HG03108 (cell line): Measurements from ENCODE around the gene WHRN.

Experiments used
- ATAC-seq: cut with Tn5 transposase; IDR thresholded peaks from one replicate; pipeline ENCODE4 v1.9.1; 2021; ENCODE audit warnings: moderate library complexity; ENCODE audit not compliant: unreplicated experiment

WHRN gene

DNA sequence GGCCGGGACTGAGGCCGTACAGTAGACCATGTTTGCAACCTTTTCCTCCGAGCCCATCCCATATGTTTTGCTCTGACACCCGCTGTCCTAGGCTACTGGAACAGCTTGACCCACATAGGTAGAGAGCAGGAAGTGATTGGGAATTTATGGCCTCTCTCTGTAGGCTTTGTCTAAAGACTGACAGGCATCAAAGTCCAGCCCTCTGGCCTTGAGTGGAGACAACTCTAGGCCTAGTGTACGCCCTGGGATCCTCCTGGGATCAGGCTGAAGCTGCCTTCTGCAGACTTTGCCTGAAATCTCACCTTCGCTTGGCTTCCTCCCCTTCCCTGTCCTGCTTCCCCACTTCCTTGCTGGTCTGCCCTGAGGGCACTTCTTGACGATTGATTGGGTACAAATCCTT is 103.9 kb downstream of the WHRN start:
- ATAC-seq, result no peak

DNA sequence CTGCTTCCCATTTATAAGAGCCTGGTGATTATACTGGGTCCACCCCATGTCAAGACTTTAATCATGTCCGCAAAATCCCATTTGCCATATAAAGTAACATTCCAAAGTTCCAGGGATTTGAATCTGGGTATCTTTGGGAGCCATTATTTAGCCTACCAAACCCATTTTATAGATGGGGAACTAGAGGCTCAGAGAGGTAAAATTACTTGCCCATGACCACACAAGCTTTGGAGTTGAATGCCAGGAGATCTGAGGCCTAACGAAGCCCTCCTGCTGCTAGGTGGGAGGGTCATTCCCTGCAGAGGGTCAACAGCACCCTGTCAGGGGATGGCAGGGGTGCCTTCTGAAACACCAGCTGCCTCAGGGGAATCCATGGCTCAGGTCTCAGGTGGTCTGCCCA is 104.5 kb downstream of the WHRN start:
- no peak for ATAC-seq

DNA sequence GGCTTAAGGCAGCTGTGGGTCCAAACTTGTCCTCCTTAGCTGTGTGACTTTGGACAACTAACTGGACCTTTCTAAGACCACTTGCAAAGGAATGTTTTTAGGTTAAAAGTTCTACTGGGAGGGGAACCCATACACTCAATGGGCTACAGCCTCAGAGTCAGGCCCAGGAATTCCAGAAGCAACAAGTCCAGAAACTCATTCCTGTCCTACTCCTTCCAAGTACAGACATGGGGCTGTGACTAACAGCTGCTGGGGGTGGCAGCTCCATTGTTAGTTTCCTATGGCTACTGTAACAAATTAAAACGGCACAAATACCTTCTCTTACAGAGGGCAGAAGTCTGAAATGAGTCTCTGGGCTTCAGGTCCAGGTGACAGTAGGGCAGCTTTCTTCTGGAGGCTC is 105.1 kb downstream of the WHRN start:
- no peak for ATAC-seq

DNA sequence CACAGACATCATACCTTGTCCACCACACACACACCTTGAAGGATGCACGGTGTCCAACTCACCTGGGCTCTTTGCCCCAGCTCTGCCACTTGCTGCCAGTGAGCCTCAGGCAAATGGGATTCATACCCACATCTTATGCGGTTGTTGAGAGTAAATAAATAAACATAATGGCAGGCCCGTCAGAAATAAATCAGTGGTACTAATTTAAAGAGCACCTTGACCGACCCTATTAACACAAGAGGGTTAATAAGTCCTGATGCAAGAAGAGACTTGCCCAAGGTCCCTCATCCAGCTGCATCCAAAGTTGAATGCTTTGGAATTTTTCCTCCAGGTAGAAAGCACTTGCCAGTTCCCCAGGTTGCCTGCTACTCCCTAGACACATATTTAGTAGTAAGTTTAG is 105.9 kb downstream of the WHRN start:
- ATAC-seq, result no peak

DNA sequence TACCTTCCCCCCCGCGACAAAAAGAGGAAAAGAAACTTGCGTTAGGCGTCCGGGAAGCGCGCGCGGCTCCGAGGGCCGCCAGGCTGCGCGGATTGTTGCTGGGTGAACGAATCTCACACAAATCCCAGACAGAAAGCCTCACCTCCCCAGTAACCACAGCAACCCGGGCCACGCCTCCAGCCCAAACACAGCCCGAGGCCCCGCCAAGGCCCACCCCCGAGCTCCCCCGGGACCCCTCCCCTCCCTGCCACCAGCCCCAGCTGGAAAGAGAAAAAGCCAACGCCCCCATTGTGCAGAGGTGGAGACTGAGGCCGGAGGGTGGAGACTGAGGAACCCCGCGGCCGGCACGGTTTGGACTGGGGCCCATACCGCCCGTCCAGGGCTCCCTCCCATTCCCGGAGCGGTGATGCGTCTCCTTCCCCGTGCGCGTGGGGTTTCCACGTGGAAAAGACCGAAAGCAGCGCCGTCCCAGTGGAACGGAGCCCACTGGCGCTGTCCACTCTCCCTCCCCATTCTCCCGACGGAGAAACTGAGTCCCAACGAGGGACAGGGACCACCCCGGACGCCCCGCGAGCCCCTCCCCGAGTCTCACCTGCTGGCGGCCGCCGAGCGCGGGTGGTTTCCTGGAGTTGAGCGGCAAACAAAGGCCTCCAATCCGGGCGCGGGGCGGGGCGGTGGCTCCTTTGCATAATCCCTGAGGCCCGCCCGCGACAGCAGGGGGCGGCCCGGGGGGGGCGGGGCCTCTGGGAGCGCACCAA is 107.2 kb downstream of the WHRN start:
- ATAC-seq, result peak; percentile 80

DNA sequence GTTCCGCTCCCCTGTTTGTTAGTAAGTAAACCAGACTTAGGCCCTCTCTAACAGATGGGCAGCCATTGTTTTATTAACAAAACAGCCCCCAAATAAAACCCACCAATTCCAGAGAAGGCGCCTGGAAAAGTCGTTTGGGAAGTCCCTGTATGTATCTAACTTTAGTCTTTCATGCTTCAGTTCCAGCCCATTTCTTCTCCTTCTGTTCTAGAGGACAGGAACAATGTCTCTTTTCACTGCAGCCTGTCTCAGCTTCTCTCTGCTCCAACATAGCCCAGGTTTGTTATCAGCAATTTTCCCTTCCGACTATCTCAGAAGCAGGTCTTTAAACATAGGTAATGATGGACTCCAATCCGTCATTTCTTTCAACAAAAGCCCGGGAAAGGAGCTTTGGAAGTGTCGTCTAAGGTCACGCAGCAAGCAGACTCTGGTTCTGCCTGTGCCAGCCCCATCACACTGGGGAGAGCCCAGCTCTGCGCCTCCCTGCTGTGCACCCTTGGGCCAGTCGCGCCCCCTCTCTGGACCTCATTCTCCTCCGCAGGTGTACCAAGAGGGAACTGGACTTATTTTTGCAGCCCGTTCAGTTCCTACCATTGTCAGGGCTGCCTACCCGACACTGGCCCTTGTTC is 107.9 kb downstream of the WHRN start:
- no peak for ATAC-seq

DNA sequence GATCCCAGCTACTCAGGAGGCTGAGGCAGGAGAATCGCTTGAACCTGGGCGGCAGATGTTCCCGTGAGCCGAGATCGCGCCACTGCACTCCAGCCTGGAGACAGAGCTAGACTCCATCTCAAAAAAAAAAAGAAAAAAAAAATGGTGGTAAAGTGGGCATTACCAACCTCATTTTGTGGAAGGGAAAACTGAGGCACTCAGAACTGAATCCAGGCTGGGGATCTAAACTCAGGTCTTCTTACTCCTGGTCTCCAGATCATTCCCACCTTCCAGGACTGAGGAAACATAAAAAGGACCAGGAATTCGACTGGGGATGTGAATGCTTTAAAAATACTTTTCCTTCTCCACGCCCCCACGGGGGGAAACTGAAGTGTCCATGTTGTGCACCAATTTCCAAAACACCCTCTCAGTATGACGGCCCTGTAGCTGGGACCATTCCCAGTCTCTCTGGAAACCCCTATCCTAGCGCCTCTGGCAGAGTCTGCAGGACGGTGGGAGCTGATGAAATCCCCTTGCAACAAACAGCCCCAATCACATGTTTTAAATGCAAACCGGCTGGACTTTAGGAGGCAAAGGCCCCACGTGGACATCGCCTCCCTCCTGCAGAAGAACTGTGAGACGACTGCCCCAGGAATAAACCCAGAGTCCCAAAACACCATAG is 108.6 kb downstream of the WHRN start:
- ATAC-seq, result no peak

DNA sequence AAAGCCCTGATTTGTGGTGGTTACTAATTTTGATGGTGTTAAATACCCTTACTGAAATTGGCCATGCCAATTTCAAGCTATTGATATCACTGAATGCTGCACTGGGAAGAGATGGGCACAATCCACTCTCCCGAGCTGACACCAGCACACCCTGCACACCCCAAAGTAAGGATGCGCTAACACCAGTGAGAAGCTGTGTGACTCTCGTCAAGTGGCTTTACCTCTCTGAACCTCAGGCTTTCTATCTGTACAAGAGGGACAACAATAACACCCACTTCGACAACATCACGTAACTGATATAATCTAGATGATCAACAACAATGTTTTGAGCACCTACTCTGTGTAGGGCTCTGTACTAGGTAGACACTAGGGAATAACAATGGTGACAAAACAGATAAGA is 109.5 kb downstream of the WHRN start:
- no peak for ATAC-seq

DNA sequence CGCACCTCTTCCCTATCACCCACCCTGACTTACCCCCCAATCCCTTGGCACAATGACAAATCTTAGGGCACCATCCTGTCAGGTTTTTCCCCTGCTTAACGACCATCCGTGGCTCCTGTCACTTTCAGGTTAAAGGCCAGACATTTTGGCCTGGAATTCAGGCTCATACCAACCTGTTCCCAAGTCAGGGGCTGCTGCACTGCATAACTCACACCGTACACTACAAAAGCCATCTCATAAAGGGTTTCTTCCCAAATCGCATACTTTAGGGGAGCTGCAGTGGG is 110.0 kb downstream of the WHRN start:
- ATAC-seq, result no peak

DNA sequence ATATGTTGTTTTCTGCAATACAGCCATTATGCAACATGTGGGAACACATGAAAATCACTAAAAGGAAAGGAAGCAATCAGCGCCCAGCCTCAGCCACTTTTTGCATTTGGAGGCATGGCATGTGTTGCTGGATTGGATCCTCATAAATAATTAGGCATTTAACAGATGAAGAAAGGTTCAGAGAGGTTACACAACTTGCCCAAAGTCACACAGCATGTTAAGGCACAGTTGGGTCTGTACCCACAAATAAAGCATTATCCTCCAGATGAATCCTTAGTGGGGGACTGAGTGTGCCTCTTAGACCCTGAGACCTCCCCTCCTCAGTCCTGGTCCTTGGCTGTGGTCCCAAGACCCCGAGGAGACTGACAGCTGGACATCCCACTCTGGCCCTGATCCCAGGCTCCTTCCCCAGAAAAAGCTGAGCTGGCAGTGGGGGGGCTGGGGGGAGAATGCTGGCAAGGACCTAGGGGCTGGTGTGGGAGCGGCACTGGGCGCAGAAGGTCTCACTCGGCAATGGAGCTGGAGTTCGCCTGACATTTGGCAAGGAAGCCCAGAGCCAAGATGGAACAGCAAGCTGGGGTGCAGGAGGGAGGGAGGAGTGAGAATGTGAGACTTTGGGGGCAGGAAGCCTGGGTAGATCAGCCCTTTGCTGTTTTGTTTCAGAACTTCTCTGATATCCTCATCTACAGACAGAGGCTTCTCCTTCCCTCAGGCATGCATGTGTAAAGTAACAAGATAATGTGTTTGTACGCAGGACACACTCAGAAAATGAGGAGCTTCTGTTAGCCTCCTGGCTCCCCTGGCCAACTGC is 110.5 kb downstream of the WHRN start:
- no peak for ATAC-seq

DNA sequence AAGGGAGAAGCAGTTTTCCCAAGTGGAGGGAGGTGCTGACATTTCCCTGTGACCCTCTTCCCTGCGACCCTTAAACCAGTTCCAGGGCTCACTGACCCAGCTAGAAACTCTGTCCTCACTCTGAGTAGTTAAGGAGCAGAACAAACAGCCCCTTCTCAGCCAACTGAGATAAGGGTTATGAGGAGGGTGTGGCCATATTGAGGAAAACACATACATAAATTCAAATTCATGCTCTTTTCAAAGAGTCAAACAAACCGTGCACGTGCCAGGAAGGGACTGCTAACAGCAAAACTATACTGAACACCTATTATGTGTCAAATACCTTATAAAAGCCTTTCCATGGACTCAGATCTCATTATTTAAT is 112.5 kb downstream of the WHRN start:
- ATAC-seq, result no peak

DNA sequence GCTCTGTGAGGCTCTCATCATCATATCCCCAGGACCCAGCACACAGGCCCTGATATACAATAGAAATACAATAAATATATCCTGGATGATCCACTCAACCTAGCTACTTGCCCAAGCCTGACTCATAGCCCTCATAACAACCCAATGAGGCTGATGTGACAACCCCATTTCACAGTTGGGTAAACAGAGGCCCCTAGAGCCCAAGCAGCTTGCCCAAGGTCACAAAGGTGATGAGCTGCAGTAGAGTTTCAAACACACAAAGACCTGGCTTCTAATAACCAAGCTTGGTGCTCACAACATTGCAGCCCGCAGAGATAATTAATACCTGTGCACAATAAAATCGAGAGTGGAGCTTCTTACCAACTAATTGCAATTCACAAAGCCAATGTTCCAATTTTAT is 114.3 kb downstream of the WHRN start:
- no peak for ATAC-seq

DNA sequence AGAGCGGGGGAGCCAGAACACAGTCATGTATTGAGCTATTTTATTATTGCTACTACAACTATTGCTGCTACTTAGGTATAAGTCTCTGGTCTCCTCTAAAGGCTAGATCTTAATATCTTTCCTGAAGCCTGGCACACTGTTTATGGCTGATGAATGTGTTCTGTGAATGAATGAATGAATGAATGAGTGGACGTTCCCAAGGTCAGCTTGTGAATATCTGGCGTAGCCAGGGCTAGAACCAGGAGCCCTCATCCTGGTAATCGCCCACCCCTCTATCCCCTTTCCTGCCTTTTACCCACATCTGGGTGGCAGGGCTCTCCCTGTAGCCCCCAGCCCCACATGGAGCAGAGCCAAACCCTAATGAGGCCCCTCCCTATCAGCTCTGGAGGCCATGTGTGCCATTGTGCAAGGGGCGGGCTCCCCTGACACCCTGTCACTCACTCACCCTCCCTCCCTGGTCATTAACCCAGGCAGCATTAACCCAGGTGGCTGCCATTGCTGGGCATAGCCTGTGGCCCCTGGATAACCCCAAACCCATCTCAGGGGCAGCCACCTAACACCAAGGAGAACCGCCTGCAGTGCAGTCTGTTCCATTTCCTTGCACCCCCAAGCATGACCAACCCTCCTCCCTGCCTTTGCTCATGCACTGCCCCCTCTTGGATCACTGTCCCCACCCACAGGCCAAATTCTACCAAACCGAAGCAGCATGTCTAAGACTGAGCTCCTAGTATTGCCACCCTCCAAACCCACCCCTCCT is 115.5 kb downstream of the WHRN start:
- ATAC-seq, result no peak

DNA sequence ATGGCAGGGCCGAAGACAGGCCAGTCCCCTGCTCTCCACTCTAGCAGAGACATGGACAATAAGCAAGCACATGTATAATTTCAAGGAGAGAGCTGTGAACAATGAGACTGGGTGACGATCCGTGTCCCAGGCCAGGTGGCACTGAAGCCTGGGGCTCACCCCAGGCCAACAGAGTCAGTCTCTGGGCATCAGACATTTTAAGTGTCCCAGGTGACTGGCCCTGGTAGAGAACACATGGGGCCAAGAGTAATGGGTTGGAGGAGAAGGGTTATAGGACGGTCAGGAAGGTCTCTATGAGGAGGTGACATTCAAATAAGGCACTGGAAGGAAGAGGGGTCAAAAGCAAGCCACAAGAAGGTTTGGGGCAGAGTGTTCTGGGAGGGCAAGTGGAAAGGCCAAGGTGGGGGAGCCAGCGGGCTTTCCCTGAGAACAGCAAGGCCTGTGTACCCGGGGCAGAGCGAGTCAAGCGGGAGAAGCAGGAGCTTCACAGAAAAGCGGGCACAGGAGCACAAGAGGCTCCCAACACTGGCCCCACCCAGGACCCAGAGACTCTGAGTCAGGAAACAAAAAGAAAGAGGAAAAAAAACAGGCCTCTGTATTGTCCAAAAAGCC is 116.4 kb downstream of the WHRN start:
- no peak for ATAC-seq

DNA sequence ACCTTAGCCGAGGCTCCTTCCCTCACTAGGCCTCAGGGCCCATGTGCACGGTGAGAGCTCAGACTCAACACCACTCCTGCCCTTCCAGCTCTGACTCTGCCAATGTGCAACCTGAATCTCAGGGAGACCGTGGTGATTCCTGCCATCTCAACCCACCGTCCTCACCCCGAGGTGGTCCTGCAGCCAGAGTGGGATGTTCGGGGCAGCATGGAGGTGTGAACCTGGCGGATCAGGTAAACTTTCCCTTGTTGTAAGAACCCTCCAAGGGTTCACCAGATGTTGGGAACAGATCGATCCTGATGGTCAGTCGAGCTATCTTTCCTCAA is 117.0 kb downstream of the WHRN start:
- ATAC-seq, result no peak

DNA sequence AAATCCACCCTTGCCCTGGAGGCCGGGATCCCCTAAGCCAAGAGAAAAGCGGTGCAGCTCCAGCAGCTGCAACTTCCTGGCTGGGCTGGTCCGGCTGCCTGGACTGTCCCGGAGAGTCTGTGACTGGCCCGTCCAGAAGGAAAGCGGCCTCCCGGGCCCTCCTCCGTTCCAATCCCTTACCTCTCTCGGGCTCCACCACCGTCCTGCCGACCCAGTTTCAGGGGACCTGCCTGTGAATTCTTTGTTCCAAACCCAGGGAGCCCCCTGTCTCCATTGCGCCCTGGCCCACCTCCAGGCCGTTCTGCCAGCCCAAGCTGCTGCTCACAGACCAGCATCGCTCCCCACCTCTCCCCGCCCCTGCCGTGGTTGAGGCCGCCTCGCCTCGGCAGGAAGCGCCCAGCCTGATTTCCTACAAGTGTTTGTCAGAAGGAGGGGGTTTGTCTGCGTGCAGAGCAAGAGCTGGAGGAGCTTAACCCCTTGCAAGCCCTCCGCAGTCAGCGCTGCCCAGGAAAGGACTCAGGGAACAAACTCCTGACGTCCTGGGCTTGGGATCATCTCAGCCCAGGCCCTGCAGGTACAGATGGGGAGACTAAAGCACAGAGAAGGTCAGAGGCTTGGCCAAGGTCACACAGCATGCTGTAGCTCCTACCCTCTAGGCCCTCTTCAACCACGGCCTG is 117.5 kb downstream of the WHRN start, which contains the start of gene AKNA:
Gene AKNA (minus strand): TSS at position 303 of the 677 bp plus-strand sequence. CDS start 6,649 bp downstream, outside the sequence.
- peak; percentile 21 for ATAC-seq

DNA sequence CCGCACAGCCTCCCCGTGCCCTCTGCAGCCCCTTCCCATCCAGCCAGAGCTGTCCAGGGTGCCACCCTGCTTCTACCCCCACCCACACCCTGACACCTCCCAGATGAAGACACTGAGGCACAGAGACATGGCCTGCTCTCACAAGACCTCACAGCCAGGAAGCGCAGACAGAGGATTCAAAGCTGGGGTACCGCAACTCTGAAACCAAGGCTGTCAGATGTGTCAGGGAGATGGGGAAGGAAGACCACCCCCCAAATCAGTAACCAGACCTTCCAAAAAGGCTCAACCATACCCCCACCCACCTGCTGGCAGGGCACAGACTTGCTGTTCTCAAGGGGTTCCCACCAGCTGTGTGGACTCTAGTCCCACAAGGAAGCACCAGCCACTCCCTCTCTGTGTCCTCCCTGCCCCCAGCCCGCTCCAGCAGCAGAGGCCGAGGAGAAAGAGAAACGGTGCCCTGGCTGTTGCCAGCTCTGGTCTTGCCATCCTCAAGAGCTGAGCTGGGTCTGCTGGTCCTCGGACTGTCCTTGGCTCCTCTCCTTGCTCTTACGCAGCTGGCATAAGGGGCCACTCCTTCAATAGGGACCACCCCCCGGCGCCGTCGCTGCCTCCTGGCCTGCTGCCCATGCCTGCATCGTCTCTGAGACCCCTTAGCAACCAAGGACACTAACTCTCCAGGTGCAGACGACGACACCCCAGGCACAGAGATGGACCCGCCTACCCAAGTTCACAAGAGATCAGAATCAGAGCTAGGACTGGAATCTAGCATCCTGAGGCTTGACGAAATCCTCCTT is 118.2 kb downstream of the WHRN start:
- no peak for ATAC-seq

DNA sequence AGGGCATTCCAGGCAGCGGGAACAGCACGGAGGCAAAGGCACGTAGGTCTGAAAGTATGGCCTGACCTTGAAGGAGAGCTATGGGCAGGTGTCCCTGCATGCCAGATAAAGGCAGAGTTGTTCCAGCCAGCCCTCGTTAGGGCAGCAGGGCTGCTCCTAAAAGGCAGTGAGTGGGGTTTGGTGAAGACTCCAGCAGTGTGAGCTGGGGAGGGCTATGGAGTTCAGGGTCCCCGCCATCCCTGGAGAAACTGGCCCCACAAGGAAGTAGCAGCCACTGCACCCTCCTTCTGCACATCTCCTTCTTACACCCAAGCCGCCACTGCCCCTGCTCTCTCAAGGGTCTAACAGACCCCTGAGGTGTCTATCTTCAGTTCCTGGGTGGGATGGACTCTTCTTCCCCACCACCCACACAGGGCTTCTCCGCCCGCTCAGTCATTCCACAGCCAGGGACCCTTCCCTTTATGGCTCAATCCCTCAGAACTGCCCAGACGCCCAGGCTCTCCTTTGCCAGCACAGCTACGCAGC is 118.8 kb downstream of the WHRN start:
- no peak for ATAC-seq
